Colon (tissue), 2 donors: ENCODE results near the gene SPSB1.
A peak's percentile ranks its signal among the peaks of the same experiment; 100 is the strongest.
"Not testable (repeated sequence)": the region's sequence is repeated elsewhere in the genome, so short reads cannot be mapped to it uniquely, and the experiment has no call there.

ENCODE experiments used
- FAIRE-seq: peaks from 2 replicates; lab custom pipeline; 2012; peaks lifted over from hg19 to GRCh38; lab: Jason Lieb, UNC
- donor health status: control.
- donor health status: control.

SPSB1 gene

DNA sequence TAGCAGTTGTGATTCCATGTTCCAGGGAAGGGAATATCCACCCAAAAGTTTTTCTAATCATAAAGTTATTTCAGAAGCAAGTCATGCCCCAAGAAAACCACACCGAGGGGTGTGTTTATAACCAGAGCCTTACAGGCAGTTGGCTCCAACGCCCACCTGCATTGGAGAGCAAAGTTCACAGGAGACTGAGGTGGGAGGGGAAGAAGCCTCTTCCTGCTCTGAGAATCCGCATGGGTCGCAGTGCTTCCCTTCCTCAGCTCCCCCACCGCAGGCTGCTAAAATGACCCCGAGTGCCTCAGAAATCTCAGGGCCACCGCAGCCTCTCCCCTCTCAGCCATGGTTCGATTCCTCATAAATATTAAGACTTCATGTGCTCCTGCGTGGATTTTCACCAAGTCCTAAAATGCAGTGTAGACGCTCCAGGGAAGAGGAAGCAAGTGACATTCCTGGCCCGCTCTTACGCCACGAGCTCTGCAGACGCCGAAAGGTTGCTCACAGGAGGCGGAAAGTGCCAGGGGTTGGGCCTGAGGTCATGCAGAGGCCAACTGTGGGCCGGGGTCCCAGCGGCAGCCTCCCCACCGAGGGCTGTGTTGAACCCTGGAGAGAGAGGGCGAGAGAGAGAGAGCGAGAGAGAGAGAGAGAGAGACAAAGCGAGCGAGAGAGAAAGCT lies 13.4 kb upstream of the SPSB1 start:
- no peak for FAIRE-seq

GRCh38 chr1:9280015-9280860 lies 12.5 kb upstream of the SPSB1 start:
- FAIRE-seq: no peak

GRCh38 chr1:9281071-9281827 lies 11.4 kb upstream of the SPSB1 start:
- no peak for FAIRE-seq

GRCh38 chr1:9281908-9282695 lies 10.6 kb upstream of the SPSB1 start:
- no peak for FAIRE-seq

GRCh38 chr1:9282696-9282955 lies 10.1 kb upstream of the SPSB1 start:
- FAIRE-seq: no peak

DNA sequence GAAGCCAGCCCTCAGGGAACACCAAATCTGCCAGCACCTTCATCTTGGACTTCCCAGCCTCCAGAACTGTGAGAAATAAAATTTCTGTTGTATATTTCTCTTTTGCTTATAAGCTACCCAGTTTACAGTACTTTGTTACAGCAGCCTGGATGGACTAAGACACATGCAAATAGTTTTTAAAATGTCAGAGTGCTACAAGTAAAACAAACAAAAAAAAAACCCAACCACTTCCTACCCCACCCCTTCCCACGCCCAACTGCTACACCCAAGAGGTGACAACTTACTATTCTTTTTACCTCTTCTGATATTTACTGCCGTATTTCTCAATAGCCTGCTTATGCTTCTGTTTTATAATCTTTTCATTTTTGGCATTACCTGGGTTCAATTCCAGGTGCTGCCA lies 8.6 kb upstream of the SPSB1 start:
- peak; percentile 49 for FAIRE-seq

- no peak for FAIRE-seq
These were observed 6.1 kb upstream of the SPSB1 start for GRCh38 chr1:9286556-9286955.

DNA sequence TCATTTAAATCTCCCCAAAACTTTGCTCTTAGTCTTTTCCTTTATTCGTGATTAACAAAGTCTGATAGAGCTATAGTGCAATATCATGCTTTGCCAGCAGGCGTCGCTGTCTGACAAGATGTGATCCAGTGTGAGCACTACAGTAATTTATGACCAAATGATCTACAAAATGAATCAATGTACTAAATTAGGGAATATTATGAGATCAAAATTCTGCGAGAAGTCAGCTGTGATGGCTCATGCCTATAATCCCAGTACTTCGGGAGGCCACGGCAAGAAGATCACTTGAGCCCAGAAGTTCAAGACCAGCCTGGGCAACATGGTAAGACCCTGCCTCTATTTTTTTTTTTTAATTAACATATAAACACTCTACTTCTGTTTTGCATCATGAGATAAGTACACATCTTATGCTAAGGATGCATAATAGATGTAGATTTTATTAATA lies 3.6 kb upstream of the SPSB1 start:
- FAIRE-seq: no peak

DNA sequence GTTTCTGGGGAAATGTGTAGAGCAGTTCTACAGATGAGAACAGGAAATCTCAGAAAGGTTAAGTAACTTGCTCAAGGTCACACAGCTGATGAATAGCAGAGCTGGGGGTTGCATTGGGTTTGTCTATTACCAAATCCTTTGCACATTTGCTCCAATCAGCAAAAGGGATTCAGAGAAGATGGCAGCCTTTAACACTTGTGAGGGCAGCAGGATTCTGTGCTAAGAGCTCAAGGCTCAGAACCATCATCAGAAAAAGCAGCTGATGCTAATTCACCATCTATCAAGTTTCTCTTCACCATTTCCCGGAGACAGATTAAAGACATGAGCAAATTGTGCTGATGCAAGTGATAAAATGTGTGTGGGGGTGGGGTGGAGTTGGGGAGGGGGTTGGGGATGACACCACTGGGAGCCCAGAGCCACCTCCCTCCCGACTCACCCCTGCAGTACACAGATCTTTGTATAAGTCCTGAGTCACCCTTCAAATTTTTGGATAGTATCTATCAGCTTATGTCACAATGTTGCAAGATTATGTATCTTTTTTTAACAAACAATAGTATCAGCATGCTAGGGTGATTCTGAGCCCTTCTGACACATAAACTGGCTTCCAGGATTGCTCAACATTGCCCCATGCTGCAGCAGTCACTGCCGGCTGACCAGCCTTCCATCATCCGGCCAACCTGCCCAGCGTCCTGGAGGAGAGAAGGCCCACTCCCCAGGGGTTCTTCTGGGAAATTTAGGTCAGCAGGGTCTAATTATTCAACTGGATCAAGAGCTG lies 2.8 kb upstream of the SPSB1 start:
- no peak for FAIRE-seq

- no peak for FAIRE-seq
These were observed 757 bp upstream of the SPSB1 start for GRCh38 chr1:9291914-9292360.

DNA sequence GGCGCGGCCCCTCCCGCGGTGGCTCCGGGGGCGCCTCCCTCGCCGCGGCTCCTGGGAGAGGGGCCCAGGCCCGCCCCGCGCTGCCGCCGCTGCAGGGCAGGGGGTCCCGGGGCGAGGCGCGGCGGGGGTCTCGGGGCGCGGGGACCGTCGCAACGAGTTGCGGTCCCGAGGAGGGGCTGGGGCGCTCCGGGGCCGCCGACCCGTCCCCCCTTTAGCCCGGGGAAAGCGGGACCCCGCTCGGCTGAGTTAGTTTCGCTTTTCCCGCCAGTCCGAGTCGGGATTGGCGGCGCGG lies 493 bp downstream of the SPSB1 start:
- no peak for FAIRE-seq

DNA sequence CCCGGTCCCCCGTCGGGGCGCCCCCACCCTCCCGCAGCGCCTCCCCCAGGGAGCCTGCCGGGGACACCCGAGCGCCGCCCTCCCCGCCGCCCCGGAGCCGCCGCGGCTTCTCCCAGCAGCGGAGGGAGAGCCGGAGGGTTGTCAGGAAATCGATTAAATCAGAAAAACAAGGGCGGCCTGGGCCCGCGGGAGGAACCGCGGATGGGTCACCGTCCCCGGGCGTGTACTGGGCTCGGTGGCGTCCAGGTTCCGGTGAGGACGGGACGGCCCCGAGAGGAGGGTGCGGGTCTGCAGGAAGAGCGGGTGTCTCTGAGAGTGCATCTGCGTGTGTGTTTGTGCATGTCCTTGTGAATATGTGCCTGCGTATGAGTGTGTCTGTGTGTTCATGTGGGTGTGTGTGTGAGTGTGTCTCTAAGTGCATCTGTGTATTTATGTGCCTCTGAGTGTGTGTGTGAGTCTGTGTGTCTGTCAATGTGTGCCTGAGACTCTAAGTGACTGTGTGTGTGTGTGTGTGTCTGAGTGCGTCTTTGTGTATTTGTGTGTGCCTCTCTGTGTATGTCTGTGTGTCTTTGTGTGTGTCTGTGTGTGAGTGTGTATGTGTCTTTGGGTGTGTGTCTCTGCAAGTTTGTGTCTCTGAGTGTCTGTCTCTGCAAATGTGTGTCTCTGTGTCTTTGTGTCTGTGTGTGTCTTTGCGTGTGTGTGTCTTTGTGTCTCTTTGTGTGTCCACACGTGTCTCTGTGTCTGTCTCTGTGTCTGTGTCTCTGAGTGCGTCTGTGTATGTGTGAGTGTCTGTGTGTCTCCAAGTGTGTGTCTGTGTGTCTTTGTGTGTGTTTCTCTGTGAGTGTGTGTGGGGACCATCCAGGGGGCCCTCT lies 1.1 kb downstream of the SPSB1 start:
- FAIRE-seq: no peak

GRCh38 chr1:9294405-9294773 lies 1.7 kb downstream of the SPSB1 start:
- no peak for FAIRE-seq

- FAIRE-seq: no peak
These were observed 2.4 kb downstream of the SPSB1 start for GRCh38 chr1:9294910-9295636.

GRCh38 chr1:9295884-9296283 lies 3.2 kb downstream of the SPSB1 start:
- no peak for FAIRE-seq

- no peak for FAIRE-seq
These were observed 4.2 kb downstream of the SPSB1 start for GRCh38 chr1:9296850-9297249.

DNA sequence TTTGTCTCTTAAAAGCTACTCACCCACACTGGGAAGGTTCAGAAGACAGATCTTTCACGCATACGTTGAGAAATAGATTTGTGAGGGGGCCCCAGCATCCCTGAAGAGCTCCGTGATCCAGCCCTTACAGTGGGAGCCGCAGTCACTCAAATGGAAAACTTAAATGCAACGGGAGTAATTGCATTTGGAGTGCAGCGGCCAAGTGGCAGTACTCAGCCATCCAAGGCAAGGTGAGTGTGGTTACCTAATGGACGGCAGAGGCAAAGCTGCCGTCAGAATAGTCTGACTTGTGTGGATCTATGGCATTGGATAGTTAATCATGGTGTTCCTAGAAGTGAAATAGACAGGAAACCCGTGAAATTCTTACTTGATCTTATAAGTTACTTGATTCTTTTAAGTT lies 5.1 kb downstream of the SPSB1 start:
- FAIRE-seq: no peak

DNA sequence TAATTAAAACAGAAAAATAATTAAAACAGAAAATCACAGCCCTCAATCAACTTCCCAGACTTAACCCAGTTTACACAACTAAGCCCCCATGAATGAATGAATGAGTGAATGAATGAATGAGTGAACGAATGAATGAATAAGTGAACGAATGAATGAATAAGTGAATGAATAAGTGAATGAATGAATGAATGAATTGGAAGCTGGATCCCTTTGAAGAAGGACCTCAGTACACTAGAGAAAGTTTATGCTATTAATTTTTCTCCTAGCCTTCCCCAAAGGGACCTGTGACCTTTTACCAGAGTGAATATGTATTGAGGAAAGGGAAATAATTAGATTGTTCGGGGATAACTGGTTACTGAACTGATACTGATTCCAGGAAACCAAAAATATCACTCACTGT lies 5.6 kb downstream of the SPSB1 start:
- FAIRE-seq: no peak

DNA sequence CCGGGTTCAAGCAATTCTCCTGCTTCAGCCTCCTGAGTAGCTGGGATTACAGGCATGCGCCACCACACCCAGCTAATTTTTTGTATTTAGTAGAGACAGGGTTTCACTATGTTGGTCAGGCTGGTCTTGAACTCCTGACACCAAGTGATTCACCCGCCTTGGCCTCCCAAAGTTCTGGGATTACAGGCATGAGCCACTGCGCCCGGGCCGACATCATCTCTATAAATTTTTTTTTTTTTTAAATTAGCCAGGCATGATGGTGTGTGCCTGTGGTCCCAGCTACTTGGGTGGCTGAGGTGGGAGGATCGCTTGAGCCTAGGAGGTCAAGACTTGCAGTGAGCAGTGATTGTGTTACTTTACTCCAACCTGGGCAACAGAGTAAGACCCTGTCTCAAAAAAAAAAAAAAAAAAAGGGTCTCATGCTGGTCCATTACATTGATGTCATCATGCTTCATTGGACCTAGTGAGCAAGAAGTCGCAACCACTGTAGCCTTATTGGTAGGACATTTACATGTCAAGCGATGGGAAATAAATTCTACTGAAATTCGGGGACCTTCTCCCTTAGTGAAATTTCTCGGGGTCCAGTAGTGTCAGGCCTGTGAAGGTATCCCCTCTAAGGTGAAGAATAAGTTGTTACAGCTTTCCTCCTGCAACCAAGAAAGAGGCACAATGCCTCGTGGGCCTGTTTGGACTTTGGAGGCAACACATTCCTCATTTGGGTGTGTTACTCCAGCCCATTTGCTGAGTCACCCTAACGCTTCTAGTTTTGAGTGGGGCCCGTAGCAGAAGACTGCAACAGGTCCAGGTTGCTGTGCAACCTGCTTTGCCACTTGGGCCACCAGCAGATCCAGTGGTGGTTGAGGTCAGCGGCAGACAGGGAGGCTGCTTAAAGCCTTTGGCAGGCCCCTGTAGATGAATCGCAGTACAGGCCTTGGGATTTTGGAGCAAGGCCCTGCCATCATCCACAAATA lies 7.2 kb downstream of the SPSB1 start:
- not testable (repeated sequence) for FAIRE-seq
